Lower lobe of right lung (tissue), 2 donors: ENCODE results near the gene EGFLAM. TPM values are rescaled to one million over a fixed set of nuclear protein-coding genes. Genes with fewer than 3 reads are reported as not detected.

ENCODE experiments used
- ATAC-seq, 2 donors: fragments of 200-7000 bp; cut with Tn5 transposase; one replicate each; pipeline ENCODE4 v1.9.1; 2020 to 2022; ENCODE audit warnings: mild to moderate bottlenecking in 2 of 2, moderate library complexity in 2 of 2
- DNase-seq: peaks from one replicate; pipeline ENCODE4 v3.0.0-alpha.2; 2020
- H3K27ac ChIP-seq: fragments of 200-600 bp; one replicate; pipeline ENCODE4 v1.8.0; 2022
- H3K27me3 ChIP-seq: fragments of 200-600 bp; one replicate; pipeline ENCODE4 v1.8.0; 2022; ENCODE audit warnings: low read depth
- H3K36me3 ChIP-seq: fragments of 200-600 bp; one replicate; pipeline ENCODE4 v1.8.0; 2022; ENCODE audit warnings: mild to moderate bottlenecking
- H3K4me1 ChIP-seq: fragments of 200-600 bp; one replicate; pipeline ENCODE4 v1.8.0; 2022
- H3K4me3 ChIP-seq: fragments of 200-600 bp; one replicate; pipeline ENCODE4 v1.8.0; 2022; ENCODE audit warnings: mild to moderate bottlenecking
- H3K9me3 ChIP-seq: fragments of 200-600 bp; one replicate; pipeline ENCODE4 v1.8.0; 2022
- CTCF ChIP-seq: fragments of 200-600 bp; IDR thresholded peaks from one replicate; pipeline ENCODE4 v1.8.0; 2022; ENCODE audit warnings: antibody characterized with exemption, mild to moderate bottlenecking
- intact Hi-C: fragments of 100-400 bp; cut with DNase I; formaldehyde crosslinking; loops from one replicate; pipeline ENCODE4 v1.11.0; 2022
- total RNA-seq: library from RNA; stranded (reverse); fragmentation: NEBNext Ultra II Directional; extraction: Animal tissue kit (Norgen Biotek cat#: 25700); gene quantifications from one replicate; pipeline ENCODE4 v1.2.1, GENCODE V29; 2021
- donor health status: DM: no; HTN: yes; CAD: no; lungs with severe emphysema.

EGFLAM gene
- total RNA-seq, 1 donor from 2014 or later = 2.4 TPM

GRCh38 chr5:38226091-38226490 is 32.3 kb upstream of the EGFLAM start:
- Histone ChIP-seq H3K4me3 (no peak overlapping the region), H3K9me3 (no peaks in the 10 kb centered on the region), H3K27me3 (no peaks in the 10 kb centered on the region), H3K36me3 (no peaks in the 10 kb centered on the region), H3K27ac (no peak overlapping the region), H3K4me1 (no peaks in the 10 kb centered on the region)
- intact Hi-C loops = no loop called here
- no peak for DNase-seq
- no peak for TF ChIP-seq CTCF
- ATAC-seq = no peak

GRCh38 chr5:38228914-38229313 is 29.4 kb upstream of the EGFLAM start:
- intact Hi-C loops = no loop called here
- Histone ChIP-seq H3K36me3 (no peaks in the 10 kb centered on the region), H3K9me3 (no peaks in the 10 kb centered on the region), H3K27ac (no peak overlapping the region), H3K4me3 (no peak overlapping the region), H3K27me3 (no peaks in the 10 kb centered on the region), H3K4me1 (no peaks in the 10 kb centered on the region)
- TF ChIP-seq CTCF = no peak
- ATAC-seq (no peak), DNase-seq (no peak)

- ATAC-seq (no peak), DNase-seq (no peak)
- Histone ChIP-seq H3K4me3 (no peak overlapping the region), H3K27ac (no peak overlapping the region), H3K4me1 (no peaks in the 10 kb centered on the region), H3K27me3 (no peaks in the 10 kb centered on the region), H3K36me3 (no peaks in the 10 kb centered on the region), H3K9me3 (peaks cover 3% of the 10 kb centered on the region)
- TF ChIP-seq CTCF = no peak
- intact Hi-C loops = no loop called here
Observed at GRCh38 chr5:38234737-38235136, 23.6 kb upstream of the EGFLAM start.

GRCh38 chr5:38237681-38238080 is 20.7 kb upstream of the EGFLAM start:
- Histone ChIP-seq H3K4me1 (no peaks in the 10 kb centered on the region), H3K36me3 (no peaks in the 10 kb centered on the region), H3K27me3 (no peaks in the 10 kb centered on the region), H3K27ac (no peak overlapping the region), H3K9me3 (peaks cover 3% of the 10 kb centered on the region), H3K4me3 (no peak overlapping the region)
- TF ChIP-seq CTCF = no peak
- no peak for DNase-seq
- ATAC-seq = no peak
- intact Hi-C loops = no loop called here

GRCh38 chr5:38240212-38240611 is 18.1 kb upstream of the EGFLAM start:
- intact Hi-C loops = no loop called here
- ATAC-seq (no peak), DNase-seq (no peak)
- H3K36me3 ChIP-seq = no peaks in the 10 kb centered on the region
- H3K9me3 ChIP-seq = no peaks in the 10 kb centered on the region
- no peak overlapping the region for H3K4me3 ChIP-seq
- no peaks in the 10 kb centered on the region for H3K27me3 ChIP-seq
- H3K4me1 ChIP-seq = no peaks in the 10 kb centered on the region
- H3K27ac ChIP-seq = no peak overlapping the region
- TF ChIP-seq CTCF = no peak

GRCh38 chr5:38241655-38242054 is 16.7 kb upstream of the EGFLAM start:
- no peak for DNase-seq
- no peaks in the 10 kb centered on the region for H3K36me3 ChIP-seq
- ATAC-seq = no peak
- intact Hi-C loops = no loop called here
- H3K27me3 ChIP-seq = no peaks in the 10 kb centered on the region
- no peak for TF ChIP-seq CTCF
- H3K27ac ChIP-seq = no peak overlapping the region
- no peaks in the 10 kb centered on the region for H3K4me1 ChIP-seq
- no peak overlapping the region for H3K4me3 ChIP-seq
- H3K9me3 ChIP-seq = no peaks in the 10 kb centered on the region
